SK-N-SH treated with all-trans-retinoic acid at 6 μM for 48 hours (cell line): ENCODE data around the gene MYO3B.

Experiments
- ATAC-seq: fragments of 200-7000 bp; cut with Tn5 transposase; 3 replicates; pipeline ENCODE4 v1.9.1; 2020; ENCODE audit warnings: mild to moderate bottlenecking, moderate library complexity
- ARNTL ChIP-seq: fragments of 450-650 bp; formaldehyde crosslinking; IDR thresholded peaks from 2 replicates; pipeline ENCODE4 v1.5.0; 2020; ENCODE audit warnings: low read depth, mild to moderate bottlenecking, moderate library complexity, borderline replicate concordance
- BACH2 ChIP-seq: fragments of 250-450 bp; sonication (Bioruptor Pico); IDR thresholded peaks from 2 replicates; pipeline ENCODE4 v1.9.0; 2021; ENCODE audit warnings: mild to moderate bottlenecking, borderline replicate concordance
- CREB5 ChIP-seq: fragments of 250-450 bp; sonication (Bioruptor Pico); IDR thresholded peaks from 2 replicates; pipeline ENCODE4 v1.5.1; 2020; ENCODE audit warnings: low read depth, mild to moderate bottlenecking, moderate library complexity
- CSDC2 ChIP-seq: fragments of 250-450 bp; sonication (Bioruptor Pico); IDR thresholded peaks from 2 replicates; pipeline ENCODE4 v1.5.0; 2020; ENCODE audit warnings: mild to moderate bottlenecking, moderate library complexity
- ESRRG ChIP-seq: fragments of 250-450 bp; sonication (Bioruptor Pico); IDR thresholded peaks from 2 replicates; pipeline ENCODE4 v1.6.1; 2021; ENCODE audit warnings: mild to moderate bottlenecking
- GLIS3 ChIP-seq: fragments of 250-450 bp; sonication (Bioruptor Pico); IDR thresholded peaks from 2 replicates; pipeline ENCODE4 v1.5.0; 2020; ENCODE audit warnings: mild to moderate bottlenecking, moderate library complexity
- ISL1 ChIP-seq: fragments of 250-450 bp; sonication (Bioruptor Pico); IDR thresholded peaks from 2 replicates; pipeline ENCODE4 v2.1.2; 2022; ENCODE audit warnings: mild to moderate bottlenecking, moderate library complexity
- OSR1 ChIP-seq: fragments of 250-450 bp; sonication (Bioruptor Pico); IDR thresholded peaks from 2 replicates; pipeline ENCODE4 v1.8.0; 2022; ENCODE audit warnings: moderate library complexity, mild to moderate bottlenecking, inconsistent platforms
- POU6F1 ChIP-seq: fragments of 250-450 bp; sonication (Bioruptor Pico); IDR thresholded peaks from 2 replicates; pipeline ENCODE4 v1.8.0; 2021; ENCODE audit warnings: low read depth, mild to moderate bottlenecking, moderate library complexity, borderline replicate concordance
- TCF4 ChIP-seq: fragments of 250-450 bp; sonication (Bioruptor Pico); IDR thresholded peaks from 2 replicates; pipeline ENCODE4 v1.8.0; 2021; ENCODE audit warnings: mild to moderate bottlenecking, moderate library complexity, borderline replicate concordance
- ZC3H10 ChIP-seq: fragments of 250-450 bp; sonication (Bioruptor Pico); IDR thresholded peaks from 2 replicates; pipeline ENCODE4 v1.5.1; 2021; ENCODE audit warnings: mild to moderate bottlenecking, moderate library complexity
- ZFP3 ChIP-seq: fragments of 250-450 bp; sonication (Bioruptor Pico); IDR thresholded peaks from 2 replicates; pipeline ENCODE4 v1.5.0; 2020; ENCODE audit warnings: mild to moderate bottlenecking, moderate library complexity
- ZNF565 ChIP-seq: fragments of 450-650 bp; formaldehyde crosslinking; conservative IDR thresholded peaks from 2 replicates; pipeline ENCODE4 v1.5.0; 2020; ENCODE audit warnings: low read depth, mild to moderate bottlenecking, moderate library complexity
- ZNF70 ChIP-seq: fragments of 450-650 bp; formaldehyde crosslinking; IDR thresholded peaks from 2 replicates; pipeline ENCODE4 v1.5.0; 2020; ENCODE audit warnings: mild to moderate bottlenecking, moderate library complexity
- ZNF8 ChIP-seq: fragments of 450-650 bp; formaldehyde crosslinking; IDR thresholded peaks from 2 replicates; pipeline ENCODE4 v1.5.0; 2020; ENCODE audit warnings: mild to moderate bottlenecking, moderate library complexity
- TF ChIP-seq, protein P1 (sequence below): fragments of 250-450 bp; sonication (Bioruptor Pico); IDR thresholded peaks from 2 replicates; pipeline ENCODE4 v1.5.1; 2021; ENCODE audit warnings: mild to moderate bottlenecking, moderate library complexity
- TF ChIP-seq, protein P2 (sequence below): fragments of 250-450 bp; sonication (Bioruptor Pico); IDR thresholded peaks from 2 replicates; pipeline ENCODE4 v1.8.0; 2020; ENCODE audit warnings: mild to moderate bottlenecking, moderate library complexity, borderline replicate concordance

MYO3B gene

GRCh38 chr2:170321526-170321925 lies 143.6 kb downstream of the MYO3B start:
- ATAC-seq: no peak
- TF ChIP-seq TCF4 (CRISPR knock-in tag) (no peak), CREB5 (no peak), POU6F1 (CRISPR knock-in tag) (no peak), CSDC2 (no peak), ZNF565 (CRISPR knock-in tag) (no peak), OSR1 (CRISPR knock-in tag) (no peak), ARNTL (CRISPR knock-in tag) (no peak), ZC3H10 (CRISPR knock-in tag) (no peak)
- TF ChIP-seq, protein P1, sequence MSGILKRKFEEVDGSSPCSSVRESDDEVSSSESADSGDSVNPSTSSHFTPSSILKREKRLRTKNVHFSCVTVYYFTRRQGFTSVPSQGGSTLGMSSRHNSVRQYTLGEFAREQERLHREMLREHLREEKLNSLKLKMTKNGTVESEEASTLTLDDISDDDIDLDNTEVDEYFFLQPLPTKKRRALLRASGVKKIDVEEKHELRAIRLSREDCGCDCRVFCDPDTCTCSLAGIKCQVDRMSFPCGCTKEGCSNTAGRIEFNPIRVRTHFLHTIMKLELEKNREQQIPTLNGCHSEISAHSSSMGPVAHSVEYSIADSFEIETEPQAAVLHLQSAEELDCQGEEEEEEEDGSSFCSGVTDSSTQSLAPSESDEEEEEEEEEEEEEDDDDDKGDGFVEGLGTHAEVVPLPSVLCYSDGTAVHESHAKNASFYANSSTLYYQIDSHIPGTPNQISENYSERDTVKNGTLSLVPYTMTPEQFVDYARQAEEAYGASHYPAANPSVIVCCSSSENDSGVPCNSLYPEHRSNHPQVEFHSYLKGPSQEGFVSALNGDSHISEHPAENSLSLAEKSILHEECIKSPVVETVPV (CRISPR knock-in tag): no peak
- TF ChIP-seq, protein P2, sequence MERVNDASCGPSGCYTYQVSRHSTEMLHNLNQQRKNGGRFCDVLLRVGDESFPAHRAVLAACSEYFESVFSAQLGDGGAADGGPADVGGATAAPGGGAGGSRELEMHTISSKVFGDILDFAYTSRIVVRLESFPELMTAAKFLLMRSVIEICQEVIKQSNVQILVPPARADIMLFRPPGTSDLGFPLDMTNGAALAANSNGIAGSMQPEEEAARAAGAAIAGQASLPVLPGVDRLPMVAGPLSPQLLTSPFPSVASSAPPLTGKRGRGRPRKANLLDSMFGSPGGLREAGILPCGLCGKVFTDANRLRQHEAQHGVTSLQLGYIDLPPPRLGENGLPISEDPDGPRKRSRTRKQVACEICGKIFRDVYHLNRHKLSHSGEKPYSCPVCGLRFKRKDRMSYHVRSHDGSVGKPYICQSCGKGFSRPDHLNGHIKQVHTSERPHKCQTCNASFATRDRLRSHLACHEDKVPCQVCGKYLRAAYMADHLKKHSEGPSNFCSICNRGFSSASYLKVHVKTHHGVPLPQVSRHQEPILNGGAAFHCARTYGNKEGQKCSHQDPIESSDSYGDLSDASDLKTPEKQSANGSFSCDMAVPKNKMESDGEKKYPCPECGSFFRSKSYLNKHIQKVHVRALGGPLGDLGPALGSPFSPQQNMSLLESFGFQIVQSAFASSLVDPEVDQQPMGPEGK (CRISPR knock-in tag): no peak

- TF ChIP-seq CSDC2: no peak
- no peak for TF ChIP-seq BACH2 (CRISPR knock-in tag)
- no peak for TF ChIP-seq GLIS3 (CRISPR knock-in tag)
- TF ChIP-seq ISL1: no peak
- no peak for TF ChIP-seq ZNF8 (CRISPR knock-in tag)
- no peak for TF ChIP-seq CREB5
- no peak for TF ChIP-seq ZC3H10 (CRISPR knock-in tag)
- TF ChIP-seq, protein P1 (CRISPR knock-in tag): no peak
- TF ChIP-seq ZNF565 (CRISPR knock-in tag): no peak
- no peak for TF ChIP-seq ZFP3 (CRISPR knock-in tag)
- TF ChIP-seq TCF4 (CRISPR knock-in tag): no peak
- TF ChIP-seq ZNF70 (CRISPR knock-in tag): no peak
- no peak for TF ChIP-seq POU6F1 (CRISPR knock-in tag)
- TF ChIP-seq ARNTL (CRISPR knock-in tag): no peak
- TF ChIP-seq, protein P2 (CRISPR knock-in tag): no peak
- no peak for TF ChIP-seq ESRRG (CRISPR knock-in tag)
- TF ChIP-seq, all 23 proteins: peak for 0
- ATAC-seq: no peak
Measured at GRCh38 chr2:170322140-170322766, 144.3 kb downstream of the MYO3B start.
